GM21526 (cell line): ENCODE results near the gene SMARCB1.

ENCODE experiments used
- ATAC-seq: cut with Tn5 transposase; IDR thresholded peaks from one replicate; pipeline ENCODE4 v1.9.1; 2021; ENCODE audit warnings: moderate library complexity; ENCODE audit not compliant: unreplicated experiment, low FRiP score

Gene SMARCB1

DNA sequence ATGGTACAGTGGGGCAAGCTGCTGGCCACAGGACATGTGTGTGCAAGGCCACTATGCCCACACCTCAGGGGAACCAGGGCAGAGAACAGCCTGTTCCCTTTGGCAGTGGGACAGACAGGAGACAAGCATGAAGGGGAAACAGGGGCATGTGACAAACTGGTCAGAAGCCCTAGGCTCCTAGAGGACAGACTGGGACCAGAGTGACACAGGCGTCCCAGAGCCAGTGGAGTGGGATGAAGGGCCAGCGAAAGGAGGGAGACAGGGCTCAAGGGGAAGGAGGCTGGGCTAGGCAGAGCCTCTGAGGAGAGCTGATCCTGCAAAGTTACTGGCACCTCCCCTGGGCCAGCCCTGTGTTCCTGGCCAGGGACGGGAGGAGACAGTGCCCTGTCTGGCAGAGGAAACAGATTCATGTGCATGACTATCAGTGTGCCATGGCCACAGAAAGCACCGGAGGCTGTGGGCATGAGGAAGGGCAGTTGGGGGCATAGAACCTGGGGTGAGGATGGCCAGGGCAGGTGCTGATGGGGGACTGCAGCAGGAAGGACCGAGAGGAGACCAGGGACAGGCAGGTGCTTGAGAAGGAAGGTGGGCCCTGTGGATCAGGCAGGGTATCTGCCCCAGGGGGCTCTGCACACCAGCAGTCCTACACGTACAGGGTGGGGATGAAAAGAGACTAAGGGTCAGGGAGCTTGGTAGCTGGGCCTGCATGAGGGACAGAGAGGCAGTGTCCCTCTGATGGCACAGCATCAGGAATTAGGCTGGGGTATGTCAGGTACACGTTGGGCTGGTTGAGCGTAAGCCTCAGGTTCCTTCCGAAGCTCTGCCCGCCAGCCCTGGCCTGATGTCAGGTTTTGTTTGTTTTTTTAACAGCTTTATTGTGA, 42.3 kb downstream of the SMARCB1 start:
- no peak for ATAC-seq

DNA sequence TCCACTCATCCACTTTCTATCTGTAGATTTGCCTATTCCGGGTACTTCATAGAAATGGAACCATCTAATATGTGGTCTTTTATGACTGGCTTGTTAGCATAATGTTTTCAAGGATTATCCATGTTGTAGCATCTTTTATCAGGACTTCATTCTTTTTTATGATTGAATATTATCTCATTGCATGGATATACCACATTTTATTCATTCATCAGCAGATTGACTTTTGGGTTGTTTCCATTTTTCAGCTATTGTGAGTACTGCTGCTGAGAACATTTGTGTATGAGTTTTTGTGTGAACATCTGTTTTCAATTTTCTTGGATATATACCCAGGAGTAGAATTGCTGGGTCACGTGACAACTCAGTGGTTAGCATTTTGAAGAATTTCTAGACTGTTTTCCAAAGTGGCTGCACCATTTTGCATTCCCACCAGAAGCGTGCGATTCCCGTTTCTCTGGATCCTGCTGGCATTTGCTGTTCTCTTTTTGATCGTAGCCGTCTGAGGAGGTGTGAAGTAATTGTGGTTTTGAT, 43.1 kb downstream of the SMARCB1 start:
- no peak for ATAC-seq

DNA sequence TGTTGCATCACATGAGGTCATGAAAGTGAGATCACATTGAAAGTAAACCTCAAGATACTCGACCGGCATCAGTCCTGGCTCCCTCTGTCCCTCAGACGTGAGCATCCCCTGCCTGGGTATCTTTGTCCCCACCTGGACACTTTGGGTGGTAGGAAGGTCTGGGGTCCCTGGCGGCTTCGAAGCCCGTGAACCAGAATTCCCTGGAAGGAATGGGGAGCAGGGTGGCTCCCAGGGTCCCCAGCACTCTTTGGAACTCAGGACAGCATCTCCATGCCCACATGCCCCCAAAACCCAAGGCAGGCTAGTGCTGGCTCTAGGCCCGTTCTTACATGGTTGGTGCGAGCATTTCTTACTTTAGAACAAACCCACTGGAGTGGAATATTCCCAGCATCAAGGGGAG, 44.5 kb downstream of the SMARCB1 start:
- ATAC-seq = no peak

DNA sequence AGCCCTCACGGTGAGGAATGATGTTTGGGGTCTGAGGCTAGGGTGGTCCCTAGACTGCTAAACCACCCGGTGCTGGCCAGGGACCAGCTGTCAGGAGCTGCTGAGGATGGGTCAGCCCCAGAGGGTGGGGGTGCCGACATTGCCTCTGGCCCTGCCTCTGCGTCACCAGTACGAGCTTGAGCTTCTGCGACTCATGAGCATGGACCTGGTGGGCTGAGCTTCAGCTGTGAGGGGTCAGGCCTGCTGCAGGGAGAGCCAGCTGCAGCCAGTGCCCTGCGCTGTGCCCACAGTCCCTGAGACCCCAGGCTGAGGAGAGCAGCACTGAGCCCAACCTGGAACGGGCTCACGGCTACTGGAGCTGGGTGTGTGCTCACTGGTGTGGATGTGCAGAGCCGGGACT, 45.0 kb downstream of the SMARCB1 start:
- ATAC-seq = no peak

- no peak for ATAC-seq
These were observed 45.7 kb downstream of the SMARCB1 start for GRCh38 chr22:23832226-23833016.

- no peak for ATAC-seq
These were observed 46.4 kb downstream of the SMARCB1 start for GRCh38 chr22:23833017-23833751.

- no peak for ATAC-seq
These were observed 47.1 kb downstream of the SMARCB1 start for GRCh38 chr22:23833911-23834317.

GRCh38 chr22:23834406-23834792, 47.6 kb downstream of the SMARCB1 start:
- ATAC-seq = no peak

DNA sequence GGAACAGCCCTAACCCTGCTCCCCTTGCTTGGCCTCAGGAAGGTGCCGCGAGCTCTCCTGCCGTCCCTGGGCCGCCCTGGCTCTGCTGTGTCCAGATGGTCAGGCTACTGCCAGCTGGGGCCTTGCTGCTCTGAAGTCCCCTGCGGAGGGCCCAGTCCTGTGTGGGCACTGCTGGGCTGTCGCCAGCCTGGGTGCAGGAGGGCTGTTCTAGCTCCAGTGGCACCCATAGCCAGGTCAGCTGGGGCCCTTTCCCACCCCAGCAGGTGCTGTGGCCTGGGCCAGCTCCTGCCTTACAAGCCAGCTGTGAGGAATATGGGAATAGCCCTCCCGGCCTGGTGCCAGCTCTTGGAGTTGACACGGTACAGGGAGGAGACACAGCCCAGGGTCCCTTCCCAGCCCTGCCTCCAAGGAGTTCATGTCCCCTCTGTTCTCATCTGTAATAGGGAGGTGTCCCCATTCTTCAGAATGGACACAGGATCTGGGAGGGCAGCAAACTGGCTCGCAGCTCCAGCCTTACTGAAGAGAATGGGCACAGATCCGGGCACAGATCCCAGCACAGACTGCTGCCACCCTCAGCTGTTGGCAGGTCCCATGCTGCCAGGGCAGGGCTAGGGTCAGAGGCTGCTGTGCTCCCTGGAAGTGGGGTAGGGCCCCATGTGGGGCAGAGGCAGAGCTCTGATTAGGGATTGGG, 48.2 kb downstream of the SMARCB1 start:
- no peak for ATAC-seq

- no peak for ATAC-seq
These were observed 48.8 kb downstream of the SMARCB1 start for GRCh38 chr22:23835484-23836144.

- ATAC-seq = no peak
These were observed 49.5 kb downstream of the SMARCB1 start for GRCh38 chr22:23836281-23836680.

DNA sequence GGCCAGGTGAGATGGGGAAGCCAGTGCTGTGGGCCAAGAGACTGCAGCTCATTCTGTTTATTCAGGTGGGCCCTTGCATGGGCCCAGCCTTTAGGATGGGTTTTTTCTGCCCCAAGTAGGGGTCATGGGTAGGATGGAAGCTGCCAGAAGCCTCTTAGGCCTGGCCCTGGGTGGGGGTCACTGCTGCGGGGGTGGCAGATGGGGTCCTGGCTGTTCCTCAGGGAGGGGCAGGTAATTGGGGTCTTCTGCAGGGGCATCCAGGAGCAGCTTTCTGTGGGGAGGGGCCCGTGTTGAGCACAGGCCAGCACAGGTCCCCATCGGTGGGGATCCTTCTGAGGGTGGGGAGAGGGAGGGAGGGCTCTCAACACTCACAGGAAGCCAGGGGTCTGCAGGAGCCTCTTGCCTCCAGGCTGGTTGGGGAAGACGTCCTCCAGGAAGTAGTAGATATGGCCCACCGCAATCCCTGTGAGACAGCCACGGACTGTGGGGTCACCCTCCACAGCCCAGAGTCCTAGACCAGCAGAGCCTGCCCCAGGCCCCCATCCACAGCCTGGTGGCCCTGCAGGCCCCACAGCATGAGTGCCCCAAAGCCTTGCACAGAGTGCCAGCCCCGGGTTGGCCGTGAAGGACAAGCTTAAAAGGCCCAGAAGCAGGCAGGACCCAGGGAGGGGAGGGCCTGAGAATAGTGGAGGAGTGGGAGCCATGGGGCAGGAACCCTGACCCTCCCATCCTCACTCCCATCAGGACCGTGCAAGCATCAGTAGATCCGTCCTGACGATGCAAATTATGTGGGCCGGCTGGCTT, 50.1 kb downstream of the SMARCB1 start:
- ATAC-seq = no peak

- no peak for ATAC-seq
These were observed 50.7 kb downstream of the SMARCB1 start for GRCh38 chr22:23837496-23837859.

DNA sequence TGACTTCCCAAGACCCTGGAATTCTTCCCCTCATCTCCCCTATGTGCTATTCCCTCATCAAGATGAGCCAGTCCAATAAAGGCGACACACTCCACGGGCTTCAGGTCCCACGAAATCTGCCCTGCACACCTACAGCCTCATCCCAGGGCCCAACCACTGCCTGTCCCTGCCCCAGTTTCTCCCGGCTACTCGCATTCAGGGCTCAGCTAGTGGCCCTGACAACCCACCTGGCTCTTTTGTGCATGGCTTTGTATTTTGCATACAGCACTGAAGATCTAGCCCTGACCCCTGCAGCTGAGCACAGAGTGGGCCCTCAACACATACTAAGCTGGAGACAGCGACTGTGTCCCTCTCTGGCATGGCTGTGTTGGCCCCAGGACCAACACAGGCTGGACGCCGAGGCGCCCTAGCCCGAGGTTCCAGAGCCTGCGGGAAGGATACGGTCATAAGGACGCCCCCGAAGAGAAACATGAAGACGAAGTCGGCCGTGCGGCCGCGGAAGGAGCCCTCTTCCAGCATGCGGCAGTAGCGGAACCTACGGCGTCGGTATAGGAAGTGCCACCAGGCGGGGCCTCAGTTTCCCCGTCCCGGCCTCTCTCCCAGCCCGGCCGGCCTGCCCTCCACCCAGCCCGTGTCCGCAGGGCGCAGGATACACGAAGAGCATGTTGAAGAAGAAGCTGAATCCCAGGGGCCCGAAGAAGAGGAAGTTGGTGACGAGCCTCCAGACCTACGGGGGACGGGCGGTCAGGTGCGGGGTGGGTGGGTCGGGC, 51.3 kb downstream of the SMARCB1 start:
- ATAC-seq = peak; percentile 1

- ATAC-seq = peak; percentile 70
These were observed 52.1 kb downstream of the SMARCB1 start, which contains the start of gene DERL3 for GRCh38 chr22:23838681-23839468. Gene DERL3, minus strand, starts transcription at chr22:23839006. Its CDS starts 19 bp downstream, at chr22:23838987.

DNA sequence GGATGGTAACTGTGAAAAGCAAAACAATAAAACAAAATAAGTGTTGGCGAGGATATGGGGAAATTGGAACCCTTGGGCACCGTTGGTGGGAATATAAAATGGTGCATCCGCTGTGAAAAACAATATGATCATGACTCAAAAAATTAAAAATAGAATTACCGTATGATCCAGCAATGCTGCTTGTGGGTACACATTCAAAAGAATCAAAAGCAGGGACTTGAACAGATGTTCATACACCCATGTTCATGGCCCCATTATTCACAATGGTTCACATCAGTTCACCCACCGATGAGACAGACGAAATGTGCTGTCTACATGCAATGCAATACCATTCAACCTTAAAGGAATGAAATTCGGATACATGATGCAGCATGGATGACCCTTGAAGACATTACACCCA, 53.3 kb downstream of the SMARCB1 start:
- no peak for ATAC-seq

DNA sequence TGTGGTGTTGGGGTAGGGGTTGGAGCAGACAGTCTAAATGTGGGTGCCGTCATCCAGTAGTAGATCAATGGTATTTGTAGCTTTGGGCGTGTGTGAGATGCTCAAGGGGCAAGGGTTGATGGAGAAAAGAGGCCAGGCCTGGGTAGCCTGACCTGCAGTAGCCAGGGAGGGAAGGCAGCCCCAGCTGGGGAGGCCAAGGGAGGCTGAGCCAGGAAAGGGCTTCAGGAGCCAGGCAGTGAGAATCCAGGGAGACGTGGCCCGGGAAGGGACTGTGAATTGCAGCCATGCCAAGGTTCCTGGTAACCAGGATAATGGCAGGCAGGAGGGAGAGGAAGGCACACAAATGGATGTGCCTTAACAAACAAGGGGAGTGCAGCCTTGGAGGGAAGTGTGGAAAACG, 54.5 kb downstream of the SMARCB1 start:
- no peak for ATAC-seq
